ENCODE results near the gene SNPH. TPM values are rescaled to one million over a fixed set of nuclear protein-coding genes. Genes with fewer than 3 reads are reported as not detected.

The SNPH gene
- total and polyA plus RNA-seq, 2 of the 4 experiments (the other 2 are of a cell fraction) = 3.1 to 4.5 TPM

- H3K18ac ChIP-seq (ENCODE audit: low read depth, low read length) = no peak overlapping the region
- H3K4ac ChIP-seq (ENCODE audit: low read depth, low read length) = no peak overlapping the region
- H3K9me3 ChIP-seq (ENCODE audit: control insufficient read depth, insufficient read depth, low read length) = no peaks in the 10 kb centered on the region
- no peaks in the 10 kb centered on the region for H3K36me3 ChIP-seq (ENCODE audit: control insufficient read depth, insufficient read depth, low read length)
- dilution Hi-C loops (cut with HindIII; ENCODE audit: low sequenced_read_pairs, unreplicated experiment) = no loop called here
- intact Hi-C loops (cut with micrococcal nuclease) = no loop called here
- H2AFZ ChIP-seq (replicated peaks; ENCODE audit: low read length, poor library complexity) = no peak overlapping the region
- no TSS peak for BruUV-seq (replicated peaks)
- no CpG with 5 or more reads among the region's 1 CpG for WGBS, 2 experiments (ENCODE audit: extremely low coverage in 2 of 2, insufficient read length in 1 of 2)
- ATAC-seq (ENCODE audit: low read depth) (no peak), DNase-seq (no peak)
- H3K27ac ChIP-seq (ENCODE audit: insufficient read depth, low read length) = no peak overlapping the region
- ChIA-PET CTCF (no interaction called here), POLR2A (ENCODE audit: unreplicated experiment) (no interaction called here)
- no peak overlapping the region for H3K23ac ChIP-seq (ENCODE audit: low read depth, low read length)
- no peak overlapping the region for H2BK15ac ChIP-seq (ENCODE audit: low read depth, low read length)
- H3K27me3 ChIP-seq (ENCODE audit: control insufficient read depth, insufficient read depth, low read length) = no peaks in the 10 kb centered on the region
- H2AK9ac ChIP-seq (replicated peaks; ENCODE audit: low read depth, low read length, poor library complexity) = no peak overlapping the region
- H2BK5ac ChIP-seq (ENCODE audit: low read depth, low read length, poor library complexity, severe bottlenecking) = no peak overlapping the region
- H3K9ac ChIP-seq (ENCODE audit: low read depth, low read length) = no peak overlapping the region
- in situ Hi-C loops (cut with MboI; ENCODE audit: low sequenced_read_pairs) = no loop called here
- H4K20me1 ChIP-seq (ENCODE audit: insufficient read depth, low read length) = peaks cover 31% of the 10 kb centered on the region
- TF ChIP-seq SMC3 (IDR thresholded peaks at IDR 0.05; ENCODE audit: low read depth, low read length) = no peak
- no peak for TF ChIP-seq MXI1 (IDR thresholded peaks at IDR 0.05; ENCODE audit: borderline replicate concordance, low read depth, low read length)
- no peak for TF ChIP-seq USF2 (IDR thresholded peaks at IDR 0.05; ENCODE audit: low read depth, low read length)
- no peak for TF ChIP-seq MAZ (IDR thresholded peaks at IDR 0.05; ENCODE audit: borderline replicate concordance, low read depth, low read length)
- TF ChIP-seq NFE2L2 (IDR thresholded peaks at IDR 0.05; ENCODE audit: low read depth, low read length) = no peak
- no peak overlapping the region for H4K5ac ChIP-seq (ENCODE audit: low read depth, low read length)
- no peak overlapping the region for H3K4me3 ChIP-seq (ENCODE audit: insufficient read depth, low read depth, low read length)
- no peak overlapping the region for H2AK5ac ChIP-seq (ENCODE audit: low read depth, low read length)
- peaks cover 5 to 22% of the 10 kb centered on the region in 2 experiments; a peak in 3 of 4 replicates for H3K79me1 ChIP-seq (ENCODE audit: low read depth in 1 of 2, low read length in 2 of 2)
- no peak overlapping the region for H3K56ac ChIP-seq (ENCODE audit: extremely low read depth, insufficient read depth, low read length)
- no peak overlapping the region for H4K8ac ChIP-seq (ENCODE audit: low read depth in 2 of 2, low read length in 2 of 2)
- H2BK20ac ChIP-seq (ENCODE audit: low read depth, low read length) = no peak overlapping the region
- H3K14ac ChIP-seq (replicated peaks; ENCODE audit: low read depth, low read length) = no peak overlapping the region
- H3K9me1 ChIP-seq (ENCODE audit: insufficient read depth, low read length) = peaks cover 31% of the 10 kb centered on the region
- H4K91ac ChIP-seq (ENCODE audit: insufficient read depth, low read depth, low read length) = no peak overlapping the region
- H3K4me2 ChIP-seq (ENCODE audit: low read depth, low read length) = no peak overlapping the region
- H3K4me1 ChIP-seq (ENCODE audit: control insufficient read depth, insufficient read depth, low read length) = no peaks in the 10 kb centered on the region; the same call in 1 of the 2 replicates
- no peak overlapping the region for H2BK120ac ChIP-seq (ENCODE audit: low read depth, low read length)
These were observed 26.5 kb downstream of the SNPH start for GRCh38 chr20:1292620-1293019.

Data from IMR-90 (cell line).